NCI-H2029 (cell line): Measurements from ENCODE around the gene OR1F1.

Experiments used
- DNase-seq: peaks from one replicate; lab custom pipeline; 2025; lab: John Stamatoyannopoulos, UW

Gene OR1F1

DNA sequence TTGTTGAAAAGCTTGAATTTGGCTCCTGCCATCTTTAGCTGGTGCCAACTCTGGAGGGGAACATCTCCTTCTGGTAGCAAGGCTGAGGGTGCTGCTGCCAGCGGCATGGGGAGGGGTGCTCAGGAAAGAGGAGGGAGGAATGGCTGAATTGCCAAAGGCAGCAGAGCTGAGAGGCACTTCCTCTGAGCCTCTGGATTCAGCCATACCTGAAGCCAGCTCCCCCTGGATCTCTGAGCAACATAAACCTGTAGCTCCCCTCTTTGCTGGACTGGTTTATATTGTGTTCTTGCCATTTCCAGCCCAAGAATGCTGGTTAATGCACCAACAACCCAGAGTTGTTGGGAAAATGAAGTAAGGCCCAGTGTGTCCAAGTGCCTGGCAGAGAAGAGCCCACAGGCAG is 61.0 kb downstream of the OR1F1 start:
- no peak for DNase-seq

DNA sequence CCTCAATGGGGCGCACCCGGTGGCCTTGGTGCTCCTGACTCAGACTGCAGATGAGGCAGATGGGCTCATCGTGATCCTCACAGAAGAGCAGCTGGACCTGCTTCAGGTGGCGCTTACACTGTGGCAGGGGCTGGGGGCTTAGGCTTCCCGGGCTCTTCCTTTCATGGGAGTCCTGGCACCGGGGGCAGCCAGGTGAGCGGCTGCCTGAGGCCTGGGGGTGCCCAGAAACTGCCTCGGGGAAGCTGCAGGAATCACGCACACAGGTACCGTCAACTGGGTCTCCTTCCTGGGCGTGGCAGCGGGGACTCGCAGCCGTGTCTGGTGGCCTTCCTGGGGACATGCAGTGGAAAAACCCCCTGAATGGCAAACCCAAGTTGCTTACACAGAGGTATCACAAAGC is 61.4 kb downstream of the OR1F1 start:
- no peak for DNase-seq

DNA sequence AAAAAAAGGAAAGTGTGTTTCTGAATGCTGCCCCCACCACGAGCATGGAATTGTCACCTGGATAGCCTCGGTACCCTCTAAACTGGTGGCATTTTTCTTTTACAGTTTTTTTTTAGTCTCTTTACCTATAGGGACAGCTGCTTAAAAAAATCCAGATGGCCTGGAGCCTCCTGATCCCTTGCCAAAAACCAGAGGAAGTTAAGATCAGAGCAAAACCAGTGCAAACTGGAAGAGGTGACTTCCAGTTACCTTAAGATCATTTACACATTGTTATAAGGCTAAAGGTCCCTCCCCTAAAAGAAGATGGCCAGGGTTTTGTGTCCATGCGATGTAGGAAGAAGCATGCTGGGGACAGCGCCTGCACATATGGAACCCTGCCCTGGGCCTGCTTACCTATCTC is 65.0 kb downstream of the OR1F1 start:
- DNase-seq = no peak

DNA sequence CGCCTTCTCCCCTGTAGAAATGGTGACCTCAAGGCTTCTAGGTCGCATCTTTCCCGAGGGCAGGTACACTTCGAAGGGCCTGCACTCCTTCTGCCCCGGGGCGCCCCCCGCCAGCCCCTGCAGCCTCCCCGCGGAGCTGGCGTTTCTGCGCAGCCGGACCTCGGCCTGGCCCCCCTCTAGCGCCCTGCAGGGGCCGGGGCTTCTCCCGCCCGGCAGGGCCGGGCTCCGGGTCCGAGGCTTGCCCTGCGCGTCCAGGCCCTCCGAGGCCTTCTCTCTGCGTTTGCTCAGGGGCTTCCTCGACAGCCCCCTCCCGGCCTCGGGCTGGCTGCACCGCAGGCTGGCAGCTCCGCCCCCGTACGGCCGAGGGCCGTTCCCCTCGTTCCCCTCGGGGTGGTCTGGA is 66.3 kb downstream of the OR1F1 start:
- DNase-seq = no peak
